Dermis blood vessel endothelial cell (primary cell): ENCODE data around the gene LRIG2. TPM values are rescaled to one million over a fixed set of nuclear protein-coding genes. Genes with fewer than 3 reads are reported as not detected.

Experiments used
- DNase-seq: peaks from one replicate; pipeline ENCODE4 v3.0.0; 2010
- total RNA-seq: library from RNA; depleted of rRNA; stranded (reverse); fragments of >200 nt; gene quantifications from 2 replicates; pipeline ENCODE4 v1.2.3, GENCODE V29; 2014

Gene LRIG2
- total RNA-seq, 1 donor from 2014 or later: 9.0 TPM

DNA sequence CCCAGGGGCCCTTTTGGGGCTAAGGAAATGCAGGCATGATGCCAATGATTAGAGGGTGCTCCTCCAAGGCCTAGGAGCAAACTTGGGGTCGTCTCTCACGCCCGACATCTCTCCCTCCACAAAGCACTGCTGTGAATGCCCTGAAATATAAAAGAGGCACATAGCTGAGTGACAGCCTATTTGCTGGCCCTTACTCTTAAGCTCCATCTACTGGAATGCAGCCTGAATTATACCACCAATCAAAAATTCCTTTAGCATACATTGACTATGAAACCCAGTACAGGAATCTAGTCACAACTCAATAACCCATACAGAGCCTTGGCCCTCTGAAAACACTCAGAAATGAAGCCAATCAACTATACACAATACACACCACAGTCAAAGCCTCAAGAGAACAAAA, 105.5 kb downstream of the LRIG2 start:
- peak; percentile 19 for DNase-seq

Other genes starting within 250 kb of the LRIG2 start
- 94.8 and 99.7 TPM in 2 replicates for gene SLC16A1, start 117.0 kb upstream of the LRIG2 start, total RNA-seq